NCI-H1092 (cell line): Measurements from ENCODE around the gene ATXN1.

Experiments used
- DNase-seq: peaks from one replicate; lab custom pipeline; 2025; lab: John Stamatoyannopoulos, UW

ATXN1 gene

GRCh38 chr6:16742116-16742515, 19.1 kb downstream of the ATXN1 start:
- DNase-seq: no peak

GRCh38 chr6:16741112-16742016, 19.9 kb downstream of the ATXN1 start:
- no peak for DNase-seq

GRCh38 chr6:16740097-16740496, 21.2 kb downstream of the ATXN1 start:
- no peak for DNase-seq

- DNase-seq: no peak
These were observed 21.9 kb downstream of the ATXN1 start for GRCh38 chr6:16739329-16739801.

- DNase-seq: no peak
These were observed 23.3 kb downstream of the ATXN1 start for GRCh38 chr6:16737925-16738324.

GRCh38 chr6:16736856-16737775, 24.1 kb downstream of the ATXN1 start:
- DNase-seq: no peak

- DNase-seq: no peak
These were observed 26.2 kb downstream of the ATXN1 start for GRCh38 chr6:16735014-16735413.

GRCh38 chr6:16733085-16733484, 28.2 kb downstream of the ATXN1 start:
- DNase-seq: no peak

GRCh38 chr6:16731478-16732051, 29.7 kb downstream of the ATXN1 start:
- DNase-seq: no peak

- no peak for DNase-seq
These were observed 30.4 kb downstream of the ATXN1 start for GRCh38 chr6:16730738-16731477.

- DNase-seq: no peak
These were observed 31.5 kb downstream of the ATXN1 start for GRCh38 chr6:16729744-16730143.

- DNase-seq: no peak
These were observed 32.0 kb downstream of the ATXN1 start for GRCh38 chr6:16729183-16729691.

- DNase-seq: no peak
These were observed 32.6 kb downstream of the ATXN1 start for GRCh38 chr6:16728513-16729182.

GRCh38 chr6:16727996-16728395, 33.3 kb downstream of the ATXN1 start:
- DNase-seq: no peak

GRCh38 chr6:16725145-16725864, 36.0 kb downstream of the ATXN1 start:
- DNase-seq: no peak

GRCh38 chr6:16723826-16724225, 37.4 kb downstream of the ATXN1 start:
- DNase-seq: no peak

- no peak for DNase-seq
These were observed 37.9 kb downstream of the ATXN1 start for GRCh38 chr6:16723402-16723801.

- no peak for DNase-seq
These were observed 38.6 kb downstream of the ATXN1 start for GRCh38 chr6:16722630-16723029.

GRCh38 chr6:16721977-16722376, 39.3 kb downstream of the ATXN1 start:
- DNase-seq: no peak

- DNase-seq: no peak
These were observed 40.4 kb downstream of the ATXN1 start for GRCh38 chr6:16720861-16721260.
